SK-MEL-5 (cell line): ENCODE data around the gene GTPBP6. TPM values are rescaled to one million over a fixed set of nuclear protein-coding genes. Genes with fewer than 3 reads are reported as not detected.
"Not testable (repeated sequence)": the region's sequence is repeated elsewhere in the genome, so short reads cannot be mapped to it uniquely, and the experiment has no call there.

Source experiments
- DNase-seq: peaks from one replicate; pipeline ENCODE4 v3.0.0-alpha.2; 2016; ENCODE audit warnings: low read depth, low spot score
- in situ Hi-C: cut with HindIII; loops from 2 replicates; pipeline ENCODE4 v1.10.0; 2016; ENCODE audit warnings: low sequenced_read_pairs, high pct_unique_total_duplicates, low pct_unique_long_range_greater_than_20kb
- total RNA-seq: library from RNA; depleted of rRNA; stranded (reverse); fragments of >200 nt; shearing (Covaris generic); gene quantifications from 2 replicates; pipeline ENCODE4 v1.2.3, GENCODE V29; 2014

The GTPBP6 gene
- total RNA-seq, 1 experiment from 2014 or later, result 15.3 TPM

DNA sequence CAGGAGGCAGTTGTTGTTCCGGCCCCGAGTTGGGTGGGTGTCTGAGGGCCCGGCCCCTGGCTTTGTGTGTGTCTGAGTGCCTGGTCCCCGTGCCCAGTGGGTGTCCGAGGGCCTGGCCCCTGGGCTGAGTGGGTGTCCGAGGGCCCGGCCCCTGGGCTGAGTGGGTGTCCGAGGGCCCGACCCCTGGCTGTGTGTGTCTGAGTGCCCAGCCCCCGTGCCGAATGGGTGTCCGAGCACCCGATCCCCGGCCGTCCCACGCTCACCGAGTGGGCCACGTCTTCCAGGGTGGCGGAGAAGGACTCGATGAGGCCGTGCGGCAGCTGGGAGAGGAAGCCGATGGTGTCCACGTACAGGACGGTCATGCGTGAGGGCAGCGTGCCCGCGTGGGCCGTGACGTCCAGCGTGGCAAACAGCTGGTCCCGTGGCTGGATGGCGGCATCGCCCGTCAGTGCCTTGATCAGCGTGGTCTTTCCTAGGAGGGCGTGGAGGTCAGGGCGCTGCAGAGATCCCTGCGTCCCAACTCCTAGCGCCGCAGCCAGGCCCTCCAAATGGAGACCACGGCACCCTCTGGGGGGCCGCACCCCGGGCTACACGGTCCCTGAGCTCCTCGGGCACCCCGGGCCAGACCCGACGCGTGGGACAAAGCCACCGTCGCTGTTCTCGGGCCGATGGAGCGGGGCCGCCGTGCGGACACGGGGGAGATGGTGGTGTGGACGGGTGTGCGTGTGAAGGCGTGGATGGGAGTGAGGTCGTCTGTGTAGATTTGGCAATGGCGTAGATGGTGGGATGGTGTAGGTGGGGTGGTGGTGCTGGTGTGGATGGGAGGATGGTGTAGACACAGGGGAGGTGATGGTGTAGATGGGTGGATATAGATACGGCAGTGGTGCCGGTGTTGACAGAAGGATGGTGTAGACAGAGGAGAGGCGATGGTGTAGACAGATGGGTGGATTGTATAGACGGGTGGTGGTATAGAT, 7.2 kb downstream of the GTPBP6 start:
- in situ Hi-C loops, result no loop called here
- no peak for DNase-seq

DNA sequence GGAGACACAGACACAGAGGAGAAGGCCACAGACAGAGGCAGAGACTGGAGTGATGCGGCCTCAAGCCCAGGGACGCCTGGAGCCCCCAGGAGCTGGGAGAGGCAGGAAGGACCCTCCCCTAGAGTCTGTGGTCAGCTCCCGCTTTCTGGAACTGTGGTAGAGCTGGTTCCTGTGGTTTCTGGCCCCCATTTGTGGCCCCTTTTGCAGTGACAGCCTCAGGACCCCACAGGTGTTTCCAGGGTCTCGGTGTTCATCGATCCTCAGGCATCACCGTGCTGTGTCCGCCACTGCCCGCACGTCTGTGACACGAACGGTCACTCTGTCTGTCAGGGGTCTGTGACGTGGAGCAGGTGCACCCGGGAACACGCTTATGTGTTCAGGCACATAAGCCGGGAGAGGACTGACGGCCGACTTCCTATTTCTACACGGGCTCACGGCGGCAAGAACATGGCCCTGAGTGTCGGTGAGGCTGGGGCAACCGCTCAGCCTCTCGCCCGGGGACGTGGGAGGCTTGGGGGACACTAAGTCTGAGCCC, 7.9 kb downstream of the GTPBP6 start:
- DNase-seq, result no peak
- in situ Hi-C loops, result no loop called here

DNA sequence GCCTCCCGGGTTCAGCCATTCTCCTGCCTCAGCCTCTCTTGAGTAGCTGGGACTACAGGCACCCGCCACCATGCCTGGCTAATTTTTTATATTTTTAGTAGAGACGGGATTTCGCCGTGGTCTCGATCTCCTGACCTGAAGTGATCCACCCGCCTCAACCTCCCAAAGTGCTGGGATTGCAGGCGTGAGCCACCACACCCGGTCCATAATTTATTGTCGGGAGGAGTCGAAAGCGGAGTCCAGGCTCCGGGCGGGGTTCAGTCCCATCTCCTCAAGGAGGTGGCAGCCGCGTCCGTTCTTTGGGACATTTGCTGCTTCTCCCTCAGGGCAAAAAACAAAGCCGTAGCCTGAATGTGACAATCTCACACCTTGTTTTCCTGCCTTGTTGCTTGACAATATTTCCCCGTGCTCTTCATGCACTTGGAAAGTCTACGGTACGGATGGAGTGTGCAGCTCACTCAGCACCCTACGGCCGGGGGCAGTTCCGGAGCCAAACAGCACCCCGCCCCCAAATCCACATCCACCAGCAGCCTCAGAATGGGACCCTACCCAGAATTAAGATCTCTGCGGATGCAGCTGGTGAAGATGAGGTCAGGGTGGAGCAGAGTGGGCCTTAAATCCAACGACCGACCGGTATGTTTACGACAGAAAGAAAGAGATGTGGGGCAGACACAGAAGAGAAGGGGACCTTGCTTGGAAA, 9.6 kb downstream of the GTPBP6 start:
- no peak for DNase-seq
- in situ Hi-C loops, result no loop called here

DNA sequence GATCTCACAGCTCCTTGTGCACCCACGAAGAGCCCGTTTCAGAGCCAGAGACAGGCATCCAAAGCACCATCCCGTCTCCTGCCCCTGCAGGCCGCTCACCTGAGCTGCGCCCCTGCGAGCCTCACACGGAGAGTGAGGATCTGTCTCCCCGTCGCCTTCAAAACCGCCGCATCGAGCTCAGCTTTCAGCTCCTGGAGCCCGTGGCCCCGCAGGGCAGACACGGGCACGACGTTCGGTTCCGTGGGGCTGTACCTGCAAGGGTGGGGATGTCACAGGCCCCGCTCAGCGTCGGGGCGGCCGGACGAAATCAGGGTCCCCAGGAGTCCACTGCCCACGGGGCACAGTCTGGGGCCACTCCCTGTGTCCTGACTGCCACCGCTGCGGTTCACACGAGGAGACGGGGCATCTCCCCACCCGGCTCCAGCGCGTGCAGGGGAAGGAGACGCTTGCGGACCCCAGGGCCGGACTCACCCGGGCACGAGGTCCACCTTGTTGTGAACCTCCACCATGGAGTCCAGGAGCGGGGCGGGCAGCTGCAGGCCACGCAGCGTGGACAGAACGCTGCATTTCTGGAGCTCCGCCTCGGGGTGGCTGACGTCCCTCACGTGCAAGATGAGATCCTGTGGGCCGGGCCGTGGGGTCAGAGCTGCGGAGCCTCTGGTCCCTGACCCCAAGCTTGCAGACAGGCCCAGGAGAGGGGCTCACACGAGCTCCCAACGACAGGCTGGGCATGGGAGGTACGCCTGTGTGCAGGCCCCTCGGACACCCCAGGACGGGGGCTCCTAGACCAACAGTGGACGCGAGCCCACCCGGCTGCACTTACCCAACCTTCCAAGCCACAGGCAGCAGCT, 11.1 kb downstream of the GTPBP6 start:
- no peak for DNase-seq
- in situ Hi-C loops, result no loop called here

DNA sequence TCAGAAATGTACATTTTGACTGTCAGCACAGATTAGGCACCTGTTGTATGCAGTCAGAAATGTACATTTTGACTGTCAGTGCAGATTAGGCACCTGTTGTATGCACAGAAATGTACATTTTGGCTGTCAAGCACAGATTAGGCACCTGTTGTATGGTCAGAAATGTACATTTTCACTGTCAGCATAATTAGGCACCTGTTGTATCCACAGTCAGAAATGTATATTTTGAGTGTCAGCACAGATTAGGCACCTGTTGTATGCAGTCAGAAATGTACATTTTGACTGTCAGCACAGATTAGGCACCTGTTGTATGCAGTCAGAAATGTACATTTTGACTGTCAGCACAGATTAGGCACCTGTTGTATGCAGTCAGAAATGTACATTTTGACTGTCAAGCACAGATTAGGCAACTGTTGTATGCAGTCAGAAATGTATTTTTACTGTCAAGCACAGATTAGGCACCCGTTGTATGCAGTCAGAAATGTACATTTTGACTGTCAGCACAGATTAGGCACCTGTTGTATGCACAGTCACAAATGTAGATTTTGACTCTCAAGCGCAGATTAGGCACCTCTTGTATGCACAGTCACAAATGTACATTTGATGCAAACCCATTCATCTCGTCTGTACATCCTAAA, 11.9 kb downstream of the GTPBP6 start:
- in situ Hi-C loops, DNase-seq: not testable (repeated sequence)

DNA sequence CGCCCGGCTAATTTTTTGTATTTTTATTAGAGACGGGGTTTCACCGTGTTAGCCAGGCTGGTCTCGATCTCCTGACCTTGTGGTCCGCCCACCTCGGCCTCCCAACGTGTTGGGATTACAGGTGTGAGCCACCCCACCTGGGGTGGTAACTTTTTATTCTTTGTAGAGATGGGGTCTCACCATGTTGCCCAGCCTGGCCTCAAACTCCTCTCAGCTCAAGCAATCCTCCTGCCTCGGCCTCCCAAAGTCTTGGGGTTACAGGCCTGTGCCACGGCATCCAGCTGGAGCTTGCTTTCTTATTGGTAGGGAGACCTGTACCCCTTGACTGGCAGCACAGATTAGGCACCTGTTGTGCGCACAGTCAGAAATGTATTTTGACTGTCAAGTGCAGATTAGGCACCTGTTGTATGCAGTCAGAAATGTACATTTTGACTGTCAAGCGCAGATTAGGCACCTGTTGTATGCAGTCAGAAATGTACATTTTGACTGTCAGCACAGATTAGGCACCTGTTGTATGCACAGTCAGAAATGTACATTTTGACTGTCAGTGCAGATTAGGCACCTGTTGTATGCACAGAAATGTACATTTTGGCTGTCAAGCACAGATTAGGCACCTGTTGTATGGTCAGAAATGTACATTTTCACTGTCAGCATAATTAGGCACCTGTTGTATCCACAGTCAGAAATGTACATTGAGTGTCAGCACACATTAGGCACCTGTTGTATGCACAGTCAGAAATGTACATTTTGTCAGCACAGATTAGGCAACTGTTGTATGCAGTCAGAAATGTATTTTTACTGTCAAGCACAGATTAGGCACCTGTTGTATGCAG, 12.6 kb downstream of the GTPBP6 start:
- DNase-seq, in situ Hi-C loops: not testable (repeated sequence)

DNA sequence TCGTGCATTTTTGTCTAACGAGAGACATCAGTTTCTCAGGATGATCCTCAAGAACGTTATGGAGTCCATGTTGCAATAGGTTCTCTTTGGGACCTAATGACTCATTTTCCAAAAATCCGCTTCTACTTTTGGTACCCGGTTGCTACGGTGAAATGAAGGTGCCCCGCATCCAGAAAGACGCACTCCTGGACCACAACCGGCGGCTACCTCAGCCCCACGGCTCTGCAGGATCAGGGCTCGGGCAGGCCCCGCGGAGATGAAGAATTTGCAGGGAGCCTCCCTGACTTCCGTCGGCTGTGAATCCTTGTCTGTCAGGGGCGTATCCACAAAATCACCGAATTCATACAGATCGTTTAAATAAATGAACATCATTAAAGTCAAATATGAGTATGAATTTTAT, 15.6 kb downstream of the GTPBP6 start:
- in situ Hi-C loops, result no loop called here
- no peak for DNase-seq

DNA sequence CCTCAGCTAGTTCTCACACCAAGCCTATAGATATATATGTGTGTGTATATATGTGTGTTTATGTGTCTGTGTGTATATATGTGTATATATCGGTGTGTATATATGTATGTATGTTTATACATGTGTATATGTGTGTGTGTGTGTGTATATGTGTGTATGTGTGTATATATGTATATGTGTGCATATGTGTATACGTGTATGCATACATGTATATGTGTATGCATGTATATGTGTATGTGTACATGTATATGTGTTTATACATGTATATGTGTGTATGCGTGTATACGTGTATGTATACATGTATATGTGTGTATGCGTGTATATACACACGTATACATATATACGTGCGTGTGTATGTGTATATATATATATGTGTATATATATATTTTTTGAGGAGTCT, 18.3 kb downstream of the GTPBP6 start:
- no peak for DNase-seq
- in situ Hi-C loops, result no loop called here

DNA sequence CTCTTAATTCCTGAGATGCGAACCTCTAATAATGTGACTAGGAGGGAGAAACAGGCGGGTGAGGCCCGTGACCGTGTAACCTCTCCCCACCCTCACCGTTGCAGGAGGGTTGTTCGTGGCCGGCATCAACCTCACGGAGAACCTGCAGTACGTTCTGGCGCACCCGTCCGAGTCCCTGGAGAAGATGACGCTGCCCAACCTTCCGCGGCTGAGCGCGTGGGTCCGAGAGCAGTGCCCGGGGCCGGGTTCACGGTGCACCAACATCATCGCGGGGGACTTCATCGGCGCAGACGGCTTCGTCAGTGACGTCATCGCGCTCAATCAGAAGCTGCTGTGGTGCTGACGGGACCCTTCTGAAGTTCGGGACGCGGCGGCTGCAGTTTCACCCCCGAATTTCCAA, 19.6 kb downstream of the GTPBP6 start:
- in situ Hi-C loops, result no loop called here
- no peak for DNase-seq

DNA sequence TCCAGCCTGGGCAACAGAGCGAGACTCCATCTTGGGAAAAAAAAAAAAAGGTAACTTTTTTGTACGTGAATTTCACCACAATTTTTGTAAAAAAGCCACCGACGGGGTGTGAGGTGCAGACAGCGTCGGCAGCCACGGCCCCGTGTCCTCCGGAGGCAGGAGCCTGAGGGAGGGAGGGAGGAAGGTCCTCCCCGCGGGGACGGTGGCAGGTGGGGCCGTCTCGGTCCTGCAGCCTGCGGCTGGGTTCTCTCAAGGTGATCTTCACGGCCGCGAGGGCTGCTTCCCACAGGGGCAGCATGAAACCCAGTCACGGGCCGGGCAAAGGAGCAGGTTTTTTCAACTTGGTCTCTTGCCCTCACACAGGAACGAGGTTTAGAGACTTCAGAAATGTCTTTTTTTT, 23.5 kb downstream of the GTPBP6 start:
- in situ Hi-C loops, result no loop called here
- DNase-seq, result no peak

DNA sequence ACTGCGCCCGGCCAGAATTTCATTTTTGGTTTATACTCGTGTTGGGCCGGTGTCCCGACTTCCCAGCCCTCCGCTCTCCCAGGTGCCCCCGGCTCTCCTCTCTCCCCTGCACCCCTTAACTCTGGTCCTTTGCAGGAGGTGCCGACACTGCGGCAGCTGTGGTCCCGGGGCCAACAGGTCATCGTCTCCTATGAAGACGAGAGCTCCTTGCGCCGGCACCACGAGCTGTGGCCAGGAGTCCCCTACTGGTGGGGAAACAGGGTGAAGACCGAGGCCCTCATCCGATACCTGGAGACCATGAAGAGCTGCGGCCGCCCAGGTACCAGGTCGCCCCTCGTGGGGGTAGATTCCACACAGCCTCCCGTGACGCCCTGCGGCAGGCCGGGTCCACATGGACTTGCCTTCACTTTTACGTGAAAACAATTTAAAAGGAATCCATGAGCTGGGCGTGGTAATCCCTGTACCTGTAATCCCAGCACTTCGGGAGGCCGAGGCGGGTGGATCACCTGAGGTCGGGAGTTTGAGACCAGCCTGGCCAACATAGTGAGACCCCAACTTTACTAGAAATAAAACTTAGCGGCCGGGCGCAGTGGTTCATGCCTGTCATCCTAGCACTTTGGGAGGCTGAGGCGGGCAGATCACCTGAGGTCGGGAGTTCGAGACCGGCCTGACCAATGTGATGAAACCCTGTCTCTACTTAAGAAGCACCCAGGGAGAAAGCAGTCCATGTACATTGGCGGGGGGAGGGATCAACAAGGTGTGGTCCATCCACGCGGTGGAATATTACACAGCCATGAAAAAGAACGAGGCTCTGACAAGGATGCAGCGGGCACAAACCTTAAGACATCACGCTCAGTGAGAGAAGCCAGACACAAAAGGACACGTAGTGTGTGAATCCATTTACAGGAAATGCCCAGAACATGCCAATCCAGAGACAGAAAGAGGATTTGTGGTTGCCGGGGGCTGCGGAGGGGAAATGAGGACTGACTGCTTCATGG, 25.4 kb downstream of the GTPBP6 start:
- in situ Hi-C loops, result no loop called here
- DNase-seq, result no peak

DNA sequence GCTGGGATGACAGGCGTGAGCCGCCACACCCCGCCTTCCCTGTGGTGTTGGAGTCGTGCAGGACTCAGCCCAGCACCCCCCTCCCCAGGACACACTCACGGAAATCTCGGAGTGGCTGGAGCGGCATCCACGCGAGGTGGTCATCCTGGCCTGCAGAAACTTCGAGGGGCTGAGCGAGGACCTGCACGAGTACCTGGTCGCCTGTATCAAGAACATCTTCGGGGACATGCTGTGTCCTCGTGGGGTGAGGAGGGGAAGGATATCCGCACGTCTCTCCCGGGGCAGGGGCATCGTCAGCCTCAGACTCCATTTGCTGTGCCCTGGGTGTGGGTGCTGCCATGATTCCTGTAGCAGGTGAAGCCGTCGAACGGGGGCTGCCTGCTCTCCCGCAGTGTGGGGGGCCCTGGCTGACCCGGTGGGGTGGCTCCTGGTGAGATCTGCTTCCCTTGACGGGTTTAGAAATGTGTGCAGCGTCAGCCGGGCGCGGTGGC, 27.1 kb downstream of the GTPBP6 start:
- no peak for DNase-seq
- in situ Hi-C loops, result no loop called here

DNA sequence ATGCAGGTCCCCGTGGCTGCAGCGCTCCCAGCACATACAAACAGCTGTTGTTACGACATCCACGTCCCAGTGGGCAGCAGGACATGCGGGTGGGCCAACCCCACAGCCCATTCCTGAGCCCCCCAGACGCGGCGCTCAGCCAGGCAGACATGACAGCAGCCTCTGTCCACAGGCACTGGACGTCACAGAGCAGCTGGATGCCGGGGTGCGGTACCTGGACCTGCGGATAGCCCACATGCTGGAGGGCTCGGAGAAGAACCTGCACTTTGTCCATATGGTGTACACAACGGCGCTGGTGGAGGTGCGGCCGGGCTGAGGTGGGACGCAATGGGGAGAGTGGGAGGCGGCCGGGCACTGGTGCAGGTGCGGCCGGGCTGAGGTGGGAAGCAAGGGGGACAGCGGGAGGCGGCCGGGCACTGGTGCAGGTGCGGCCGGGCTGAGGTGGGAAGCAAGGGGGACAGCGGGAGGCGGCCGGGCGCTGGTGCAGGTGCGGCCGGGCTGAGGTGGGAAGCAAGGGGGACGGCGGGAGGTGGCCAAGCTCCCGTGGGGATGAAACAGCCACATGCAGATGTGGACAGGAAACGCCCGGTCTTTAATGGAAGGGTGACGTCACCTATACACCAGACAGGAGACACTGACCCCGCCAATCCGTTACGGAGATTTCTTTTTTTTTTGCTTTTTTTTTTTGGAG, 28.0 kb downstream of the GTPBP6 start:
- no peak for DNase-seq
- in situ Hi-C loops, result no loop called here

DNA sequence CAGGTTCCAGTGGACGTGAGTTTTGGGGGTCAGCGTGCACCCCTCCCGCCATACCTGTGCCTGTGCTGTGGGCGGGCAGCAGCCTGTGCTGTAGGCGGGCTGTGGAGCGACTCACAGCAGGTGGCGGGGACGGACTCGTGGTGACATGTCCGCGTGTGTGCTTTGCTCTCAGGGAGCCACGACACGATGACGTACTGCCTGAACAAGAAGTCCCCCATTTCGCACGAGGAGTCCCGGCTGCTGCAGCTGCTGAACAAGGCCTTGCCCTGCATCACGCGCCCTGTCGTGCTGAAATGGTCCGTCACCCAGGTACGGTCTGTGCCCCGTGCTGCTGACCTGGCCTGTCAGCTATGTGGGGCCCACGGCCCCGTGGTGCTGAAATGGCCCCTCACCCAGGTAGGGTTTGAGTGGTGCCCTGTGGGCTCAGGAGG, 30.0 kb downstream of the GTPBP6 start:
- in situ Hi-C loops, result no loop called here
- no peak for DNase-seq

DNA sequence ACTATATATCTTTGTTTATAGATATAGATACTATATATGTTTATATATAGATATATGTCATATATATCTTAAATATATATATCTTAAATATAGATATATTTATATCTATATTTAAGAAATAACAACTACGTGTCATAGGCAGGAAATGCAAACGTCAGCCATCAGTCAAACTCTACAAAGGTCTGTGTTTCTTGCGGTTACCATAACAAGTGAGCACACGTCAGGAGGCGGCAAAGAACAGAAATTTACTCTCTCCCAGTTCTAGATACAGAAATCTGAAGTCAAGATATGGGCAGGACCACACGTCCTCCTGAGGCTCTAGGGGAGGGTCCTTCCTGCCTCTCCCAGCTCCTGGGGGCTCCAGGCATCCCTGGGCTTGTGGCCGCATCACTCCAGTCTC, 30.9 kb downstream of the GTPBP6 start:
- in situ Hi-C loops, result no loop called here
- no peak for DNase-seq
